ENCODE data around the gene DNMBP. TPM values are rescaled to one million over a fixed set of nuclear protein-coding genes. Genes with fewer than 3 reads are reported as not detected.

DNMBP gene
- total RNA-seq, 1 experiment from 2014 or later: 39.3 TPM

GRCh38 chr10:99924451-99925255 is 85.1 kb downstream of the DNMBP start:
- DNase-seq (ENCODE audit: low read depth, low spot score) (no peak), ATAC-seq (no peak)
- H3K4me3 ChIP-seq (ENCODE audit: low read depth in 2 of 2, low read length in 2 of 2): no peak overlapping the region
- H3K9me3 ChIP-seq (ENCODE audit: control insufficient read depth, insufficient read depth, low read depth, low read length): no peaks in the 10 kb centered on the region
- TF ChIP-seq CTCF (IDR thresholded peaks at IDR 0.05): no peak
- TF ChIP-seq REST (IDR thresholded peaks at IDR 0.05; ENCODE audit: insufficient read depth in 1 of 2, low read depth in 2 of 2, low read length in 1 of 2): no peak
- TF ChIP-seq SIN3A (IDR thresholded peaks at IDR 0.05; ENCODE audit: borderline replicate concordance, insufficient read depth, low read depth, low read length): no peak
- no peak for TF ChIP-seq TCF7L2 (IDR thresholded peaks at IDR 0.05; ENCODE audit: low read depth, low read length)
- no peak for TF ChIP-seq POLR2AphosphoS5 (IDR thresholded peaks at IDR 0.05; ENCODE audit: low read depth, low read length)
- peak overlapping the region; percentile 14; the same call in 1 of the 2 replicates for H3K27ac ChIP-seq (ENCODE audit: low read length)
- BruUV-seq (replicated peaks): no TSS peak
- peaks cover 55% of the 10 kb centered on the region for H3K4me1 ChIP-seq (ENCODE audit: control insufficient read depth, insufficient read depth, low read length)
- in situ Hi-C loops (cut with HindIII; ENCODE audit: low pct_unique_long_range_greater_than_20kb, low sequenced_read_pairs): no loop called here
- H3K36me3 ChIP-seq (ENCODE audit: control insufficient read depth, insufficient read depth, low read length): no peaks in the 10 kb centered on the region
- H3K27me3 ChIP-seq (ENCODE audit: control insufficient read depth, insufficient read depth, low read length): no peaks in the 10 kb centered on the region
- POLR2A ChIA-PET: no interaction called here
- intact Hi-C loops (cut with micrococcal nuclease; ENCODE audit: unreplicated experiment): no loop called here
- CTCF ChIA-PET: no interaction called here

- Histone ChIP-seq H3K4me1 (ENCODE audit: control insufficient read depth, insufficient read depth, low read length) (peaks cover 47% of the 10 kb centered on the region), H3K27me3 (ENCODE audit: control insufficient read depth, insufficient read depth, low read length) (no peaks in the 10 kb centered on the region), H3K9me3 (ENCODE audit: control insufficient read depth, insufficient read depth, low read depth, low read length) (no peaks in the 10 kb centered on the region), H3K4me3 (ENCODE audit: low read depth in 2 of 2, low read length in 2 of 2) (no peak overlapping the region), H3K27ac (ENCODE audit: low read length) (0 out of 2 replicates have a peak overlapping the region, but pooled peaks have one; percentile 4), H3K36me3 (ENCODE audit: control insufficient read depth, insufficient read depth, low read length) (no peaks in the 10 kb centered on the region)
- no peak for TF ChIP-seq REST (IDR thresholded peaks at IDR 0.05; ENCODE audit: insufficient read depth in 1 of 2, low read depth in 2 of 2, low read length in 1 of 2)
- TF ChIP-seq SIN3A (IDR thresholded peaks at IDR 0.05; ENCODE audit: borderline replicate concordance, insufficient read depth, low read depth, low read length): no peak
- TF ChIP-seq TCF7L2 (IDR thresholded peaks at IDR 0.05; ENCODE audit: low read depth, low read length): no peak
- TF ChIP-seq POLR2AphosphoS5 (IDR thresholded peaks at IDR 0.05; ENCODE audit: low read depth, low read length): no peak
- TF ChIP-seq CTCF (IDR thresholded peaks at IDR 0.05): no peak
- in situ Hi-C loops (cut with HindIII; ENCODE audit: low pct_unique_long_range_greater_than_20kb, low sequenced_read_pairs): no loop called here
- intact Hi-C loops (cut with micrococcal nuclease; ENCODE audit: unreplicated experiment): no loop called here
- ATAC-seq (no peak), DNase-seq (ENCODE audit: low read depth, low spot score) (no peak)
- POLR2A ChIA-PET: interaction anchor here (0.7 kb wide), 1 partner anchor 10 kb away, joined by 4 read pairs; no protein-coding TSS in a partner anchor
- CTCF ChIA-PET: no interaction called here
- no TSS peak for BruUV-seq (replicated peaks)
Measured at GRCh38 chr10:99921948-99922347, 87.8 kb downstream of the DNMBP start.

Data from Panc1 (cell line).